RPMI7951 (cell line): Measurements from ENCODE around the gene C2CD2L. TPM values are rescaled to one million over a fixed set of nuclear protein-coding genes. Genes with fewer than 3 reads are reported as not detected.
"Not testable (repeated sequence)": the region's sequence is repeated elsewhere in the genome, so short reads cannot be mapped to it uniquely, and the experiment has no call there.

Experiments
- DNase-seq: peaks from one replicate; pipeline ENCODE4 v3.0.0-alpha.2; 2012; ENCODE audit warnings: low read depth
- total RNA-seq: library from RNA; depleted of rRNA; stranded (reverse); fragments of >200 nt; shearing (Covaris generic); gene quantifications from 2 replicates; pipeline ENCODE4 v1.2.3, GENCODE V29; 2014

Gene C2CD2L
- total RNA-seq, 1 experiment from 2014 or later, result 3.2 TPM

- no peak for DNase-seq
Measured at GRCh38 chr11:119093942-119094815, 13.0 kb upstream of the C2CD2L start.

- DNase-seq, result peak; percentile 81
Measured at GRCh38 chr11:119094816-119095065, 12.4 kb upstream of the C2CD2L start.

DNA sequence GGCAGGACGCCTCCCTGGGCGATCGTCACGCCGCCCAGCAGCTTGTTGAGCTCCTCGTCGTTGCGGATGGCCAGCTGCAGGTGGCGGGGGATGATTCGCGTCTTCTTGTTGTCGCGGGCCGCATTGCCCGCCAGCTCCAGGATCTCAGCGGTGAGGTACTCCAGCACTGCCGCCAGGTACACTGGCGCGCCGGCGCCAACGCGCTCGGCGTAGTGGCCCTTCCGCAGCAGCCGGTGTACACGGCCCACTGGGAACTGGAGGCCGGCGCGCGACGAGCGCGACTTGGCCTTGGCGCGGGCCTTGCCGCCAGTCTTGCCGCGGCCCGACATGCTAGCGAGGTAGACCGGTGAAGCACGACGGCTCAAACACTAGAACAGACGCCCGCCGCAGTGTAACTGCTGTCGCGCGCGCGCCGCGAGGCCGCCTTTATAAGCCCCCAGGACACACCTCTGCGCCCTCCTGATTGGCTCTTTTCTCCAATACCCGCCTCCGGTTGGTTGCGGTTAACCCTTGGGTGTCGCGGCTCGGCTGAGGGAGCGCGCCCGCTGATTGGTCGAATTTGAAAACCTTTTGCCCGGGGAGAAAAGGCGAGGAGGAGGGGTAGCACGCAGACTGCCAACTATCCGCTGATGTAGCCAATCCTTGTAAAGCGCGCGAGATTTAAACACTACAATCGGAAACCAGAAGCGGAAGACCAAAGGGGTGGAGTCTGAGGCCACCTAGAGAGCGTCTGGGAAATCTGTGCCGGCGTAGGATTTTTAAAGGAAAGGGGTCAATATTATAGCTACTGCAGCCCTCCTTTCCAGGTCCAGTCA is 11.9 kb upstream of the C2CD2L start:
- peak; percentile 100 for DNase-seq

- DNase-seq, result no peak
Measured at GRCh38 chr11:119099711-119100110, 7.4 kb upstream of the C2CD2L start.

- peak; percentile 67 for DNase-seq
Measured at GRCh38 chr11:119100246-119100970, 6.7 kb upstream of the C2CD2L start.

- DNase-seq, result peak; percentile 44
Measured at GRCh38 chr11:119100994-119101758, 6.0 kb upstream of the C2CD2L start.

DNA sequence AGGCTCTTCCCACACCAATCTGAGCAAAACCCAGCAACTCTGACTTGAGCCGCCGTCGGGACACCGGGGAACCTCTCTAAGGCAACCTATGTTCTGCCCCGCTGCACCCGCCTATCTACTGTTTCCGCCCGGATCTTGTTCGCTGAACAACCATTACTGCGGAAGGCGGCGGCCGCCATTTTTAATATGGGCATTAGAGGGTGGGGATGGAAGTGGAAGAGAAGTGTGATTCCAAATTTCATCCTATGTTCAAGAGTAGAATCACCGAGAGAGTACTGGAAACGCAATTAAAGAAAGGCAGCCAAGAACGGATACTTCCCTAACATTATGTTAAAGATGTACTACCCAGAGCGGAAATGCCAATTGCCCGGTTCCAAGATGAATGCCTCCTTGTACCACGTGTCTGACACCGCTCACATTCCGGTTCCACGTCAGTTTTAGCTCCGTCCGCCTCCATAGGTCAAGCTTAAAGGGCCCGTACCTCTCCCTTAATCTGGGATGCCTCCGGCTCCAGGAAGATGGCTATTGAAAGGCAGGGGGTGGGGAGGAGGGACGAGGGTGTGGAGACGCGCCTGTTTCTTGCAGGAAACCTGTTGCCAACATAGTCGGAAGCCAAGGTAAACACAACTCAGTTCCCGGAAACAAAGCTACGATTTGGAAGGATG is 5.3 kb upstream of the C2CD2L start, which contains the start of gene DPAGT1:
DPAGT1 (minus strand) TSS at position 95 of the 665 bp plus-strand sequence. CDS start 198 bp downstream, outside the sequence.
- DNase-seq, result peak; percentile 97

- not testable (repeated sequence) for DNase-seq
Measured at GRCh38 chr11:119103161-119103664, 3.9 kb upstream of the C2CD2L start.

DNA sequence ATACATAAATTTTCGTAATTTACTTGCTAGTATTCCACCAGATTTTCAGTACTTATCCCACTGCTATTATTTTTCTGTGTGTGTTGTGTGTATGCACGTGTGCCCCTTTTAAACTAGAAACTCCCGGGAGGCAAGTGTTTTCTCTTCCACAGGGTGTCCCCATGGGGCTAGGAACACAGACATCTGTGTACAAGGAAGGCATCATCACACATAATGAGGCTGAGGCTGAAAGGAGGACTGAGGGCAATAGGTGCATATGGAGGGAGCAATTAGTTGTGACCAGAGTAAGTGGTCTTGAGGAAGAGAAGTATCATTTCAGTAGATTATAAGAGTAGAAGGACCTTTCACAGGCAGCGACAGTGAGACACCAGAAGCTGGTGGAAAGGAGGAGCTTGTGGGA is 3.4 kb upstream of the C2CD2L start:
- DNase-seq, result no peak

GRCh38 chr11:119107538-119108145 is 498 bp downstream of the C2CD2L start:
- no peak for DNase-seq

DNA sequence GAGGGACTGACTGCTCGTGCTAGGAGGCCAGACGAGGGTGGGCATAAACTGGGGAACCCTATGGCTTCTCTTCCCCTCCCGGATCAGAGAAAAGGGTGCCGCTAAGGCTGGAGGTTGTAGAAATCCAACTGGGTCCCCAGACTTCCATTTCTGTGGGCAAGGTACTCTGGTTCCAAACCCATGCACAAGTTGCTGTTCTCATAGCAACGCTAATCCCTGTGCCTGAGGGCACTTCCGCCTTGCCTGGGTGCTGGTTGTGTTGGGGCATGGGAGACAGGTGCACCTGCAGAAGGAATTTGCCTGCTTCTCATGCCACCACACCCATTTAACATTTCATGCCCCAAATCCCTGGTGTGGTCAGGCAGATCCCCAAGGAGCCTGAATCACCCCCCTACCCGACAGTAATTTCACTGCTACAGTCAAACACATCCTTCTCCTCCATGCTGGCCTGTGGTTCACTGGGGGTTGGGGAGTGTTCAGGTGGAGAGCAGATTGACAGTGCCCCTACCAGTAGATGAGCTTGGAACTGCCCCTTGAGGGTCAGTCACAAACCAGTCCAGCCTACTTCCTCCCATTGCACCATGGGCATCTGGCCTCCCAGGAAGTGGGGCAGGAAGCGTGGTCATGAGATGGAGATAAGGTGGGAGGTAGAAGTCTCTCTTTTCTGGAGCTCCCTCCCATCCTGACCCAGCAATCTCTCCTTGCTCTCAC is 1.2 kb downstream of the C2CD2L start:
- DNase-seq, result peak; percentile 48

DNA sequence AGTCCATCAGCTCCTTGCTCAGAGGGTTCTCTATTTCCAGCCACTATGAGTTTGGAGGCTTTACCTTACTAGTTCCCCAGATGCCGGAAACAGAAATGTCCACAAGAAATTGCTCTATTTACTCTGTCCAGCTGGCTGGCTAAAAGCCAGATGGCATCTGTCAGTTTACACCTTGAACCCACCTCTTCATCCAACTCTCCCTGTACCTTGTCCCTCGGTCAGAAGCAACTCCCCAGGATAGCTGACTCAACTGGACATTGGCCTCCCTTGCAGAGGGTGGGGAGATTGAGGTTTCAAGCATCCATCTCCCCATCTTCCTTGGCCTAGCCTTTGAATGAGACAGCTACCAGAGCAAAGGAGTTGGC is 1.7 kb downstream of the C2CD2L start:
- no peak for DNase-seq

- no peak for DNase-seq
Measured at GRCh38 chr11:119109843-119110242, 2.7 kb downstream of the C2CD2L start.

- DNase-seq, result no peak
Measured at GRCh38 chr11:119110439-119110838, 3.3 kb downstream of the C2CD2L start.

- DNase-seq, result no peak
Measured at GRCh38 chr11:119111361-119111925, 4.3 kb downstream of the C2CD2L start.

DNA sequence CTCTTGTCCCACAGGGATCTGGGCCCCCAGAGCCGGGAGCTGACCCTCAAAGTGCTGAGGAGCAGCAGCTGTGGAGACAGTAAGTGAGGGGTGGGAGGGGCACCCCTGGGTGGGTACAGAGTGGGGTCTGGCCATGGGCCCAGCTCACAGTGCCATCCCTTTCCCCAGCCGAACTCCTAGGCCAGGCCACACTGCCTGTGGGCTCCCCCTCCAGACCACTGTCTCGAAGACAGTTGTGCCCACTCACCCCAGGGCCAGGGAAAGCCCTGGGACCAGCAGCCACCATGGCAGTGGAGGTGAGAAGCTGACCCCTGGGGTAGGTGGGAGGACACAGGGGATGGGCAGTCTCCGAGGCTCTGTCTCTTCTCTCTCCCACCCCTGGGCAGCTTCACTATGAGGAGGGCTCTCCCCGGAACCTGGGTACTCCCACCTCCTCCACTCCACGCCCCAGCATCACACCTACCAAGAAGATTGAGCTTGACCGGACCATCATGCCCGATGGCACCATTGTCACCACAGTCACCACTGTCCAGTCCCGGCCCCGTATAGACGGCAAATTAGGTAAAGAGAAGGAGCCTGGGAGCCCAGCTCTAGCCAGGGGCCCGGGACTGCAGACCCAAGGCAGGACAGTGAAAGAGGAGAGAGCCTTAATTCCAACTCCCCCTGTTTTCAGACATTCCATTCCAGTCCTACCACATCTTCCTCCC is 5.3 kb downstream of the C2CD2L start:
- DNase-seq, result no peak

DNA sequence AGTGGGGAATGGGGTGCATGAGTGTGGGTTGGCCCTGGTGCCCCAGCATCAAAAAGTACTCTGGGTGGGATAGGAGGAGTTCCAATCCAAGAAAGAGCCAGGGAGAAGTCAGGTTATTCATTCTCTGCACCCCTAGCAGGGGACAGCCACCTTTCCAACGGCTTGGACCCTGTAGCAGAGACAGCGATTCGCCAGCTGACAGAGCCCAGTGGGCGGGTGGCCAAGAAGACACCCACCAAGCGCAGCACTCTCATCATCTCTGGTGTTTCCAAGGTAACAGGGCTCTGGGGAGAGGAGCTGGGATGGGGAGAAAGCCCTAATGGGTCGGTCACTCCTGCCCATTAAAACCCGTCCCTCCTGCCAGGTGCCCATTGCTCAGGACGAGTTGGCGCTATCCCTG is 6.6 kb downstream of the C2CD2L start:
- DNase-seq, result no peak

- no peak for DNase-seq
Measured at GRCh38 chr11:119114351-119114750, 7.2 kb downstream of the C2CD2L start.
